Renal cortical epithelial cell (primary cell): ENCODE results near the gene COCH. TPM values are rescaled to one million over a fixed set of nuclear protein-coding genes. Genes with fewer than 3 reads are reported as not detected.

ENCODE experiments used
- DNase-seq: peaks from one replicate; pipeline ENCODE4 v3.0.0-alpha.2; 2011; ENCODE audit warnings: low read depth
- total RNA-seq: library from RNA; depleted of rRNA; stranded (reverse); fragments of >200 nt; gene quantifications from 2 replicates; pipeline ENCODE4 v1.2.3, GENCODE V29; 2014

COCH gene
- 1.0 and 27.1 TPM in 2 replicates for total RNA-seq

DNA sequence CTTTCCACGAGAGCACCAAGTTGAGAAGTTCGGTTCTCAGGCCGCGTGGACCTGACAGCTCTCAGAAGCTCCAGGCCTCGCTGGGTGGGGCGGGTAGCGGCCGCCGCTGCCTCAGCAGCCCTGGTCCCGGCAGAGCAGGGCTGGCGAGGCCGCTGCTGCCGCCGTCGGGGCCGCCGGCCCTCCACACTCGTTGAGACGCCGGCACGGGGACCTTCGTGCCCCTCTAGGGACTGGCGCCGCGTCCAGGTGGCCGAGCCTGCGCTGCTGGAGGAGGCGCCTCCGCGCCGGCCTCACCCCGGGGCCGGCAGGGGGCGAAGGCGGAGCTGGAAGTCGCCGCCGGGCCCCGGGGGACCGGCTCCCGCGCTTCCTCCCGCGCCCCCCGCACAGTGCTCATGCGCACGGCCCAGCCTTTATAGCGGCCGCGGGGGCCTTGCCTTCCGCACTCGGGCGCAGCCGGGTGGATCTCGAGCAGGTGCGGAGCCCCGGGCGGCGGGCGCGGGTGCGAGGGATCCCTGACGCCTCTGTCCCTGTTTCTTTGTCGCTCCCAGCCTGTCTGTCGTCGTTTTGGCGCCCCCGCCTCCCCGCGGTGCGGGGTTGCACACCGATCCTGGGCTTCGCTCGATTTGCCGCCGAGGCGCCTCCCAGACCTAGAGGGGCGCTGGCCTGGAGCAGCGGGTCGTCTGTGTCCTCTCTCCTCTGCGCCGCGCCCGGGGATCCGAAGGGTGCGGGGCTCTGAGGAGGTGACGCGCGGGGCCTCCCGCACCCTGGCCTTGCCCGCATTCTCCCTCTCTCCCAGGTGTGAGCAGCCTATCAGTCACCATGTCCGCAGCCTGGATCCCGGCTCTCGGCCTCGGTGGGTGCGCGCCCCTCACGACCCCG lies at the start of gene COCH:
COCH (plus strand) TSS at position 440 of the 879 bp plus-strand sequence; CDS start at position 820, 380 bp downstream.
- no peak for DNase-seq

DNA sequence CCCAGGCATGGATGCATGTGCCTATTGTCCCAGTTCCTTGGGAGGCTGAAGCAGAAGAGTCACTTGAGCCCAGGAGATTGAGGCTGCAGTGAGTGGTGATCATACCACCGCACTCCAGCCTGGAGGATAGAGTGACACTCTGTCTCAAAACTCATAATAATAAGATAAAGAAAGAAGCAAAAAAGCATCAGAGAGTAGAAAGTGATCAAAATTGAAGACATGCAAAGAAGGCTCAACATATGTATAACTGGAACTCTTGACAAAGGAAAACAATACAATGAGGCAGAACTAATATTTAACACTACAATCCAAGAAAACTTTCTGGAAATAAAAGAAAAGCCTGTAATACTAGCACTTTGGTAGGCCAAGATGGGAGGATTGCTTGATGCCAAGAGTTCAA lies 48.3 kb upstream of the COCH start:
- DNase-seq: no peak

DNA sequence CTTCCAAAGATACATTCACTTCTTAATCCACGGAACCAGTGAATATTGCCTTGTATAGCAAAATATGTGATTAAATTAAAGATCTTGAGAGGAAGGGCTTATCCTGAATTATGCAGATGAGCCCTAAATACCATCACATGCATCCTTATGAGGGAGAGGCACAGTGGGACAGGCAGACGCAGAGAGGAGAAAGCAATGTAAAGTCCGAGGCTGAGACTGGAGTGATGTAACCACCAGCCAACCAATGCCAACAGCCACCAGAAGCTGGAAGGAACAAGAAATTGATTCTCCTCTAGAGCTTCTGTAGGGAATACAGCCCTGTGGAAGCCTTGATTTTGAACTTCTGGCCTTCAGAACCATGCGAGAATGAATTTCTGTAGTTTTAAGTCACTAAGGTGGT lies 44.5 kb upstream of the COCH start:
- no peak for DNase-seq

DNA sequence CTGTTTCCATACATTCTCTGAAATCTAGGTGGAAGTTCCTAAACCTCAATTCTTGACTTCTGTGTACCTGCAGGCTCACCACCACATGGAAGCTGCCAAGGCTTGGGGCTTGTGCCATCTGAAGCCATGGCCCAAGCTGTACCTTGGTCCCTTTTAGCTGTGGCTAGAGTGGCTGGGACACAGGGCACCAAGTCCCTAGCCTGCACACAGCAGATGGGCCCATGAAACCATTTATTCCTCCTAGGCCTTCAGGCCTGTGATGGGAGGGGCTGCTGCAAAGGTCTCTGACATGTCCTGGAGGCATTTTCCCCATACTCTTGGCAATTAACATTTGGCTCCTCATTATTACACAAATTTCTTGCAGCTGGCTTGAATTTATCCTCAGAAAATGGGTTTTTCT lies 40.0 kb upstream of the COCH start:
- DNase-seq: no peak

DNA sequence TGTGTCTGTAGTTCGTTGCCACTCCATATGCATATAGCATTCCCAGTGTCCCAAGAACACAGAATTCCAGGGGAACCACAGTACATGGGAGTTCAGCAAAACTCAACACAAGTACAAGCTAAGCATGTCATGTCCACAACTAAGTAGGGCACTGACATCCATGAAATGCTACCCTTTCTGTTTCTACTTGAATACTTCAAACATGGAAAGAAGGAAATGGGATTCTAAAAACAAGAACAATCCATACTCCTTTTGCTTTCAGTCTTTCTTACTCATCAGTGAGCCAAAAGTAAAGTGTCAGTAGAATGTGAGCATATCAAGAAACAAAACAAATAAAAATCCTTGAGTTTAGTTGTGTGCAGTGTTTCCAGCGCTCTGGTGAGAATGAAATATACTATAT lies 36.0 kb upstream of the COCH start:
- no peak for DNase-seq

- DNase-seq: no peak
Observed at GRCh38 chr14:30840086-30840779, 34.1 kb upstream of the COCH start.

DNA sequence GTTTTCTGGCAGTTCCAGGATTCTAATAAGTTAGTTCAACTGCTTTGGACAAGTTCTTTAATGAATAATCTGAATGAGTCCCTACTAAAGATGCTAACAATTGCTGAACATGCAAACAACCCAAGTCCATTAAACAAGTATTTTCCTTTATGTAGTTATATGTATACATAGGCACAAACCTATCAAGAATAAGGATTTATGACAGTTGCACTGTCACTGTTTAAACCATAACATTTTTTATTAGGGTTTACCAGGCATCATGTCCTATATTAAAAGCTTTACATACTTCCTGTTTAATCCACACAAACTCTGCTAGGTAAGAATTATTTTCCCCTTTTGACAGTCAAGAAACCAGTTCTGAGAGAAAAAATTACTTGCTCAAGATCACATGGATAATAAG lies 31.9 kb upstream of the COCH start:
- no peak for DNase-seq

- no peak for DNase-seq
Observed at GRCh38 chr14:30848449-30849240, 25.7 kb upstream of the COCH start.

GRCh38 chr14:30849354-30849753 lies 25.0 kb upstream of the COCH start:
- DNase-seq: no peak

- no peak for DNase-seq
Observed at GRCh38 chr14:30849983-30850382, 24.4 kb upstream of the COCH start.

DNA sequence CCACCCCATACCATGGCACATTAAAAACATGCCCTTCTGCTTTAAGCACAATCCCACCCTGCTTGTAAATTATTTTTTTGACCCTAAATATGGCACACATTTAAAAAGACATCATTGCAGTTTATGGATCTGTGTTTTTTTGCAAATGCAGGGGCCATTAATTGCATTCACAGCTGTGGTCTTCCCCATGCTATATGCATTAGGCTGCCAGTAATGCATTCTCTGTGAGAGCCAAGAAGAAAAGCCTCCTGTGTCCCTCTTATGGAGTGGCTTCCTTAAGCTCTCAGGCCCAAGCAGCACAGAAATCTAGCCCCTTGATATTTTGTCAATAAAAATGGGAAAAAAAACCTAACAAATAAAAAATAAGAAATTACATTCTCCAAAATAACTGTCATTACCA lies 20.4 kb upstream of the COCH start:
- no peak for DNase-seq

DNA sequence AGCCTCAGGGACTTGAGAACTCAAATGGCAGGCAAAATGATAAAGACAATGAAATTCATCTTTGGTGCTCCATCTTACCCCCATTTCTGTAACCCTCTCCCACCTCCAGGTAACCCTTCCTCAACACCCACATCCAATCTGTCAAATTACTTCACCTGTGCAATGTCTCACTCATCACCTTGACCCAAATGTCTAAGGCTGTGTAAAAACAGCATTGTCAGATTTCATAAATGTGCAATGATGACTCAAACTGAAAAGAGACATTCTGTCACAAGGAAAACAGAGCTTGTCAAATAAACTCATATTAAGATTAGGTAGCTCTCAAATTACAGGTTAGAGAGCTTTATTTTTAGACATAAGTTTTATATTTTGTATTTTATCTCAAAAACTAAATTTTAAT lies 19.9 kb upstream of the COCH start:
- no peak for DNase-seq

DNA sequence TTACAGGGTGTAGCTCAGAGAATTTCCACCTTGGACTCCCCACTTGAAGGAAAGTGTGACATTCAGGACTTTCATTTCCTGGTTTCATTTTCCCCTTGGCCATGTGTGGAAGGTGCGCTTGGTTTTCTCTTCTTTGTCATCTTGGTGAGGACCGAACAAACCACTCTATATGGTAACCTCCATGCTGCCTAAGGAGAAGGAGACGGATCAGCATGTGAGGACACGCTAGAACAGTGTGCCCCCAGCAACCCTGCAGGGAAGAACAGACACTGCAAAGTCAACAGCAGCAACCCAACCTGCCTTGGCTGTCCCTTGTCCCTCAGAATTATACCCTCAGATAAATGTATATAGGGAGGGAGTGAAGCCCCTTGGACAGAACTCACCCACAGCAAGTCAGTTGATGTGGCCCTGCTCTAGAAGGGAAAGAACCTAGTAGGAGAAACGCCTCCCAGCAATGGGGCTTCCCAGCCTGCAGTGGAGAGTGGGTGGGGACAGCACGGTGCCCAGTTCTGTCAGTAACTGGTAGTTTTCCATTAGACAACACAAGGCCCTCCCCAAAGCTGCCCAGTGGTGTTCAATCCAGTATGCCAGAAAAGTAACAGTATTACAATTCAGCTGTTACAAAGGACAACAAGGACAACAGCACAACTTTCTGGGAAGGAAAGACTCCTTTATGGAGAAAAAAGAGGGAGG lies 18.9 kb upstream of the COCH start:
- DNase-seq: no peak

DNA sequence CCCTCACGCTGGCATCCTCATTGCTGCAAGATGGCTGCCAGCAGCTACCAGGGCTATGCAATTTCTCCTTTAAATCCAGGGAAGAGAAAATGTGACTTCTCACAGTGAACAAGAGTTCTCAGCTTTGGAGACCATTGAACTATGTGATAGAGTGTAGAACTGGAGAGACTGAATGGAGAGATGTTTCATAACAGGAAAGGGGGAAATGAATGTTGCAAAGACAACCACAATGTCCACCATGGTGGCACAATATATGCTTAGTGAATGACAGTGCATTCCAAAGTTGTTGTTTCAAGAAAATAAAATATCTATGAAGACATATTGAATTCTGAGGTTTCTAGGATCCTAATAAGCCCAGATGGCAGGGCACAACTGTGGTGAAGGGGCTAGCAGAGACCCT lies 13.2 kb upstream of the COCH start:
- no peak for DNase-seq

DNA sequence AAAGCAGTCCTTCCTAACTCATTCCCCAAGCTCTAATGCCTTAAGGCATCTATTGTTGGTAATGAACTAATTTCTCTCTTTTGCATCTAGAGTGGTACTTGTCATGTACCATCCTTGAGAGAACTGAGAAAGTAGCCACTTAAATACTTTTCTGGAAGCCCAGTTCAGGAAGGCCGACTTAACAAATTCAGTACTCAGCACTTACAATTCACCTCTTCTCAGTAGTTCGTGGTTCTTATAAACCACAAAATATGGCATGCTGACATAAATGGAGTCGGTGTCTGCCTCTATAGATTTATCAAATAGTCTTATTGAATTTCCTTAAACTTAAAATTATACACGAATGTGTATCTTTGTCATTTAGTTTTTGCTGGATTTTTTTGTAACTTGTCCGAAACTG lies 9.4 kb upstream of the COCH start:
- no peak for DNase-seq

DNA sequence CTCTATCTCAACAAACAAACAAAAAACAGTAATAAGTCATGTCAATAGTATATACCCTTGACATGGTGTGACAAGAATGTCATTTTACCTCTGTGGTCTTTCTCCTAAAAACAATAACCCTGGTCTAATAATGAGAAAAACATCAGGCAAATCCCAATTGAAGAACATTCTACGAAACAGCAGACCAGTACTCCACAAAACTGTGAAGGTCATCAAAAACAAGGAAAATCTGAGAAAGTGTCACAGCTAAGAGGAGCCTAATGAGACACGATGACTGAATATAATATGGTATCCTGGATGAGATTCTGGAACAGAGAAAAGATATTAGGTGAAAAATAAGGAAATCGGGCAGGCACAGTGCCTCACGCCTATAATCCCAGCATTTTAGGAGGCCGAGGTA lies 5.6 kb upstream of the COCH start:
- no peak for DNase-seq

- no peak for DNase-seq
Observed at GRCh38 chr14:30869551-30870155, 4.7 kb upstream of the COCH start.

GRCh38 chr14:30872602-30873001 lies 1.8 kb upstream of the COCH start:
- DNase-seq: no peak

GRCh38 chr14:30873308-30874119 lies 845 bp upstream of the COCH start:
- no peak for DNase-seq

GRCh38 chr14:30874999-30875787 lies 834 bp downstream of the COCH start:
- DNase-seq: no peak
